Dedifferentiated amniotic fluid mesenchymal stem cell (primary cell): ENCODE results near the gene ROS1.
"Not testable (repeated sequence)": the region's sequence is repeated elsewhere in the genome, so short reads cannot be mapped to it uniquely, and the experiment has no call there.

ENCODE experiments used
- DNase-seq: peaks from one replicate; pipeline ENCODE4 v3.0.0-alpha.2; 2016; ENCODE audit errors: extremely low spot score

The ROS1 gene

GRCh38 chr6:117384659-117385058 lies 41.1 kb downstream of the ROS1 start:
- no peak for DNase-seq

DNA sequence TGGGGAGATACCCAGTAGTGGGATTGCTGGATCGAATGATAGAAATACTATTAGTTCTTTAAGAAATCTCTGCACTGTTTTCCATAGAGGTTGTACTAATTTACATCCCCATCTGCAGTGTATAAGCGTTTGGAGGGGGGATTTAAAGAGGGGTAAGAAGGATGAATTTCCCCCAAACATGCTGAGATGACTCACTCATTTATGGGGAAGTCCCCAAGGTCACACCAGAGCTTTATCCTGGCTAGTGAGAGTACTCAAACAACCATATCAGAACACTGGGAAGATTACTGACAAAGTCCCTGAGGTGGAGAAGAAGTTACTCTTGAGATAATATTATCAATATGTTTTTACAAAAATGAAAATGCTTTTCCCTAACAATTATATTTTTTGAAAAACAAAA lies 44.0 kb downstream of the ROS1 start:
- no peak for DNase-seq

GRCh38 chr6:117380298-117380697 lies 45.4 kb downstream of the ROS1 start:
- no peak for DNase-seq

DNA sequence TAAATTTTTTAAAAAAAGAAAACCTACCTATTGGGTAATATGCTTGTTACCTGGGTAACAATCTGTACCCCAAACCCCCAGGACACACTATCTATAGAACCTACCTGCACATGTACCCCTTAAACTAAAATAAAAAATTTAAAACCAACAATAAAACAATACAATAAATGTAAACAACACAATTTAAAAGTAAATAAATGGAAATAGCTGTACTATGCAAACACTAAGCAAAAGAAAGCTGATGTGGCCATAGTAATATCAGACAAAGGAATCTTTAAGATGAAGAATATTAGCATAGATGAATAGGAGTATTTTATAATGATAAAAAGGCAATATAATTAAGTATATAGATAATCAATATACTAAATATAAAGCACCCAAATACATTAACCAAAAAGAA lies 50.3 kb downstream of the ROS1 start:
- no peak for DNase-seq

DNA sequence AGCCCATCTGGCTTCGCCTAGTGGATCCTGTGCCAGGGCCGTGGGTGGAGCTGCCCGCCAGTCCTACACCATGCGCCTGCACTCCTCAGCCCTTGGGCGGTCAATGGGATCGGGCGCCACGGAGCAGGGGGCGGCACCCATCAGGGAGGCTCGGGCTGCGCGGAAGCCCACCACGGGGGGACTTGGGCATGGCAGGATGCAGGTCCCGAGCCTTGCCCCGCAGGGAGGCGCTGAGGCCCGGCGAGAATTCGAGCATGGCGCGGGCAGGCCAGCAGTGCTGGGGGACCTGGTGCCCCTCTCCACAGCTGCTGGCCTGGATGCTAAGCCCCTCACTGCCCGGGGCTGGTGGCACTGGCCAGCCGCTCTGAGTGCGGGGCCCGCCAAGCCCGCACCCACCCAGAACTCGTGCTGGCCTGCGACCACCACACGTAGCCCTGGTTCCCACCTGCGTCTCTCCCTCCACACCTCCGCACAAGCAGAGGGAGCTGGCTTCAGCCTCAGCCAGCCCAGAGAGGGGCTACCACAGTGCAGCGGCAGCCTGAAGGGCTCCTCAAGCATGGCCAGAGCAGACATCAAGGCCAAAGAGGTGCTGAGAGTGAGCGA lies 52.4 kb downstream of the ROS1 start:
- no peak for DNase-seq

GRCh38 chr6:117372289-117372688 lies 53.5 kb downstream of the ROS1 start:
- not testable (repeated sequence) for DNase-seq

- no peak for DNase-seq
Measured at GRCh38 chr6:117371492-117371891, 54.2 kb downstream of the ROS1 start.

- DNase-seq: no peak
Measured at GRCh38 chr6:117359581-117359980, 66.2 kb downstream of the ROS1 start.

DNA sequence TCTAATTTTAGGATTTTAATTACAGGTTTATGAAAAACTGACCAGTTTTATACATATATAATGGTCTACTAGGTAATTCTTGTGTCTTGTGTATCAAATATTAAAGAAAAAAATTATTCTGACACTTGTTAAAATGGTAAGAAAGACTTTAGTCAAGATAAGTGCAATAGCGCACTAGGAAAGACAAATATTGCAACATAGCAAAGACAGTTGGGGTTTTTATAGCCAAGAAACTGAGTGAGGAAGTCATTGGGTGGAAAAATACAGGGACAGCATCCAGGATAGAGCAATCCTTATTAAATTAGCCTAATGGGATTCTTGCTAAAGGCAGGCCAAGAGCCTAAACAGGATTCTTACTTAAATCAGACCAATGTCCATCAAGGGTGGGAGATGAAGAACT lies 71.1 kb downstream of the ROS1 start:
- no peak for DNase-seq

DNA sequence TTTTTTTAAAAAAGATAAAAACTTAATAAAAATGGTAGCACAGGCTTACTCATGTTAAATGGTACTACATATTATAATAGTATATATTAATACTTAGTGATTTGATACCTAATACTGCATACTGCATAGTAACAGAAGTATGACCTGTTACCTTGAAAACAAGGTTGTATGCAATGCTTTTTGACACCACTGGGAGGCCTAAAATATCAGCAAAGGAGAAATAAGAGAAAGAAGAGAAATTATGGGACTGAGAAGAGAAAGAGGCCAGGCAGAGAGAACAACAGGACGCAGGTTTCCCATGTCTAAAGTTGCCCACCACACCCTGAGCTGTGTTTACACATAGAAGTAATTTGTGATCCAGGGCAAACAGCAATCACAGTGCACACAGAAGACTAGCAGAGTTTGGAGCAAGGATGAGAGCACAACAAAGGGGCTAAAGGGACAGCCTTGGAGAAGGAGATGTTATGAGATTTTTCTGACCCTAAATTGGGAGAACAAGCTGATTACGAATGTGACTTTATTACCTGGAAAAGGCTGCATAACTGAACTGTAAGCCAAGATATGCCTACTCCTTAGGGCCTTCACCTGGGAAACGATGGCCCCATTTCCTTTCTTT lies 73.2 kb downstream of the ROS1 start:
- peak; percentile 24 for DNase-seq

DNA sequence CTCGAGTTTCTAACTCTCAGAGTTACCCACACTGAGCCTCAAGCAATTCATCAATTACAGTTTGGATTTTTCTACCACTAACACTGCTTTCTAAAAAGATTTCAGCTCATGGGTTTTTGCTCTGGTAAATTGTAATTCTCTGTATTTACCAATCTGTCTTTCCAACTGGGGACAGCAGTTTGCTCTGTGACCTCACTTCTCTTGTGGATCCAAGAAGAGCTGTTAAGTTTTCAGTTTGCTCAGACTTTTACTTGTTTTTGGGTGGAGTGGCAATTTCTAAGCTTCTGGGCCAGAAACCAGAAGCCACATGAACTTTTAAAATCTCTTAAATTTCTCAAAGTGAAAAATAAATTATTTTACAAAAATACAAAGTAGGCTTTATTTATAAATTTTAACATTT lies 74.2 kb downstream of the ROS1 start:
- no peak for DNase-seq

DNA sequence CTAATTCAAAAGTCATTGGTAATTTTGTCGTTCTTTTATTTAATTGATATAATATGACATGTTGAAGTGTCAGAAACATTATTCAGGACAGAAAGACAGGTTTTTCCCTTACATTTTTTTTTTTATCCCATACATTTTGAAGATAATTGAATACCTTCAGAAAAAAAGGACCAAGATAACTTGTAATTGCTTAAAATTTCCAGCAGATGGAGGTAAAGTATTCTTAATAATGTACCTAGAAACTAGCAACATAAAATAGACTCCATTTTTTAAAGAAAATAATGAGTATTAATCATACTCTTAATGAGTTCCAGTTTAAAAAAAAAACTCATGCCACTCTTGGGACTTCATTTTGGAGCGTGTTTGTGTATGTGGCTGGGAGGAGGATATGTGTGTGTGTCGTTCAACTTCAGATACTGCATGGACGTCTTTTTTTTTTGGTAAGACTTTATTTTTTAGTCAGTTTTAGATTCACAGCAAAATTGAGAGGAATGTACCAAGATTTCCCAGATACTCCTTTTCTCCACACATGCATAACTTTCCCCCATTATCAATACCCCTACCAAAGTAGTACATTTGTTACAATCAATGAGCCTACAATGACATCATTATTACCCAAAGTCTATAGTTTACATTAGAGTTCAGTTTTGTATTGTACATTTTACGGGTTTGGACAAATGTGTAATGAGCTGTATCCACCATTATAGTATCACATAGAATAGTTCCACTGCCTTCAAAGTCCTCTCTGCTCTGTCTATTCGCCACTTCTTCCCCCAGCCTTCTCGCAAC lies 79.4 kb downstream of the ROS1 start:
- peak; percentile 77 for DNase-seq

DNA sequence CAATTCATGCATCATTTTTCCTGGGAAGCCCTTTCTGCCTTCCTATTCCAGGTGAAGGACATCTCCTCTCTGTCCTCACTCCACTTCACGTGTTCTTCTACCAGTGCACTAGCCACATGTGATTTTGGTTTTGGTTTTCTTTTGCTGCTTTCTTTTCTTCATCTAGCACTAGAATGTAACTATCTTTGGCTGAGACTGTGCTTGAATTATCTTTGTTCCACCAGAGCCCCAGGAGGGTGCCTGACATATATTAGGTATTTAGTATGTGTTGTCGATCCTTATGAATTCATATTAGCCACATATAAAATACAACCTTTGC lies 80.5 kb downstream of the ROS1 start:
- no peak for DNase-seq

DNA sequence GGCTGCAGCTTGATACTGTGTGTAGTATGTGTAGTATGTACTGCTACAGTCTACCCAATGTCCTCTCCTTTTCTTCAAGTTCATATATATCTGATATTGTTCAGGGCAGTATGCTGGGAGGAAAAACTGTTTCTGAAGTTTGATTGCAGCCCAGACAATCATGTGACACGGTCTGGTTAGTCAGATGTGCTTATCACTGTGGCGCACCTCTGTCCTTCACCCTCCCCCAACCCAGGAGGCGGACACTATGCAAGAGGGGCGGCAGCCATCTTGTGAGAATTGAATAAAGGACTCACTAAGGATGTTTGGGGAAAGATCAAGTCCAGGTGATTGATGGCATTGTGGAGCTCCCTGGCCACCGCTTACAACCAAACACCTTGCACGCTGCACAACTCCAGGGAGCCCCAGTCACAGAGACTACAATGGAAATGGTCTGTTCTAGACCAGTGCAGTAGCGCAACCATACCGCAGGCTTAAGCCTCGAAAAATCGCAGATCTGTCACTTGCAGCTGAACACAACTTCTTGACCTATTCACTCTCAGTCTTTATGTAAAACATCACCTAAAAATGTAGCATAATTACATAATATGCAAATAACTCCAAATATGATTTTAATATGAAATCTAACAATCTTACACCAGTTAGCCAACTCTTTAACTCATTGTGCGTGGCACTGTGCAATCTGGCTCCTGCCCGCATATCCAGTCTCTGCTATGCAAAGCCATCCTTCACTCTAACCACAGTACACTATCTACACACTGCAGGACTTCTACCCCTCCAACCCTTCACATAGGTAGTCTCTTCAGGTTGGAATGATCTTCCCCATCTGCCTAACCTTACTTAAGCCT lies 81.1 kb downstream of the ROS1 start:
- no peak for DNase-seq

DNA sequence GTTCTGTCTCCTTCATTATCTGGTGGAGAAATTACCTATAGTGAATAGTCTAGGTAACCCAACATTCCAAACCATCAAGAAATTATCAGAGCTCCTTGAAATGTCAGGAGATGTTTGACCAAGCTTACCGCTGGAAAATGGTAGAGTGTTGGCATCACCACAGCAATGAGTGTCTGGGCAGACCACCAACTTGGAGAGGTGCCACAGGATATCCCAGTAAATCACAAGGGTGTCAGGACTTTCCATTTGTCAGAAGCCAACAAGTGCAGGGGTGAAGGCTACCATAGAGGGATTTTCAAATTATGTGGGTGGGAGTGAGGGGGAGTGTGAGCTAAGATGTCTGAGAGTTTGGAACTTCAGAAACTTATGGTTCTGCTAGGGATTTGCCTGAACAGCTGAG lies 87.2 kb downstream of the ROS1 start:
- no peak for DNase-seq

DNA sequence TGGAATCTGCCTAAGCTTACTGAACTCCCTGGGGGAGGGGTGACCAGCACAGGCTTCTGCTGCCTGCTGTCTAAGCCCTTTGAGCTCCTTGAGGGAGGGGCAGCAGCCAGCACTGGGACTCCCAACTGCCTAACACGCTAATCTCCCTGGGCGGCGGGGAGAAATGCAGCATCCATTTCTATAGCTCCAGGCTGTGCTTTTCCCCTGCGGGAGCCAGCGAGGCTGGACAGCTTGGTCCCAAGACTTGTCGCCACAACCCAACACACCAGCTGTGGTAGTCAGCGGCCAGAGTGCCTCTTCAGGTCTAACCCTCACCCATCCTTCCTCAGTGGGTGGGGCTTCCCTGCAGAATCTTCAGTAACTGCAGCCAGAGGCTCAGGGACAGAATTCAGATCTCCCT lies 95.8 kb downstream of the ROS1 start:
- DNase-seq: no peak

DNA sequence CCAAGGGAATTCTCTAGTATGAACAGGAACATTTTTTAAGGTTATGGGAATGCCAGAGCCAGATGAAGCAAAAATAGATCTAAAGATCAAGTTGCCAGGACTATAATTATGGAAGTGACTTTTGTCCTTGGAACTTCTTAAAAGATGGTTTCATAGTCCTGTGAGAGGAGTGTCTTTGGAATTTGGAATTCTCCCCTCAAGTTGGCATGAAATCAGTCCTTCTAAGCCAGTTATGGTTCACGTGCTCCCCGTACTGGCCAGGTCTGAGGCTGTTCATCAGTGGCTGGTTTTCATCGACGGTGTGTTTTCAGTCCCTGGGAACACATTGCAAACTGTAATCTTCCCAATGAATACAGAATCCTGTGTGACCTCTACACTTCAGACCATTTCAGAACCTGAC lies 97.2 kb downstream of the ROS1 start:
- no peak for DNase-seq

- no peak for DNase-seq
Measured at GRCh38 chr6:117328005-117328389, 97.7 kb downstream of the ROS1 start.

DNA sequence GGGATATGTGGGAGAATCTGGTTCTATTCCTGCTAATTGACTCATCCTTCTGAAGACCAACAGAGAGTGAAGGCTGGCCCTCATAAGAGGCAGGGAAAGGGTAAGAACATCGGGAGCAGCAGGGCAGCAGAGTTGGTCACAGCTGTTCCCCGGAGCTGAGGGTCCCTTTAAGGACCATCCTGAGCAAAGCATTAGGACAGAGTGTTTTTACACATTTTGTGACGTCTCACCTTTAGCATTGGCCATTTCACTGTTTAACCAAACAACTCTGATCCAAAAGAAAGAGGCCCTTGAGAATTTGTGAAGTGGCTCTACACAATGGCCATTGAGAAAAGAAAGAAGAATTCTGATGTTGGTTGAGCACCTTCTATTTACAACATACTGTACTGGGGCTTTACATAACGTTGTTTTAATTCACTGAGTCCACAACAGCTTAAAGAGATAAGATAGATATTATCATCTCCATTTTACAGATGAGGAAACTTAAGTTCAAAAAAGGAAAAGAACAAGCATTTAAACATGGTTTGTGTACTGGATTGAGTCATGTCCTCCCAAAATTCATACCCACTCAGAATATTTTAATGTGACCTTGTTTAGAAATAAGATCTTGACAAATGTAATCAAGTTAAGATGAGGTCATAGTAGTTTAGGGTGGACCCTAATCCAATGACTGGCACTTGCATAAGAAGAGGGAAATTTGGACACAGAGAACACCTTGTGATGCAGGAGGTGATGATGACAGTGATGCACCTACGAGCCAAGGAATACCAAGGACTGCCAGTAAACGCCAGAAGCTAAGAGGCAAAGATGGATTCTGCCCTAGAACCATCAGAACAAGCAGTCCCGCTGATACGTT lies 98.4 kb downstream of the ROS1 start:
- DNase-seq: no peak

DNA sequence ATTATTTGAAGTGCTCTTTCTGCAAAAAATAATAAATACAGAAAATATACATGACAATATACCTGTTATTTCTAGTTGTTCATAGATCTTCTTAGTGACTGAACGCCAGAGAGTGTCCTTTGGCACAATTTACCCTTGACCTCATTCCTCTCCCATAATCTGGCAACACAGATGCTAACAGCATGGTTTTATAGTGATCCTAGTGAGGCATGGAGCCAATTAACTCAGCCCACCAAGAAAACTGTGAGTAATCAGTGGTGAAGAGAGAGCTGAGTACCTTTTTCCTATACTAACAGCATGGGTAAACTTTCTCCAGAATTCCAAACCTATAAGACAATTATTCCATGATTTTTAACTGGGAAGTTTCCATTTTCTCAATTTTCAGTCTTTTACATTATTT lies 99.3 kb downstream of the ROS1 start:
- no peak for DNase-seq

- DNase-seq: no peak
Measured at GRCh38 chr6:117317261-117317660, 108.5 kb downstream of the ROS1 start.

DNA sequence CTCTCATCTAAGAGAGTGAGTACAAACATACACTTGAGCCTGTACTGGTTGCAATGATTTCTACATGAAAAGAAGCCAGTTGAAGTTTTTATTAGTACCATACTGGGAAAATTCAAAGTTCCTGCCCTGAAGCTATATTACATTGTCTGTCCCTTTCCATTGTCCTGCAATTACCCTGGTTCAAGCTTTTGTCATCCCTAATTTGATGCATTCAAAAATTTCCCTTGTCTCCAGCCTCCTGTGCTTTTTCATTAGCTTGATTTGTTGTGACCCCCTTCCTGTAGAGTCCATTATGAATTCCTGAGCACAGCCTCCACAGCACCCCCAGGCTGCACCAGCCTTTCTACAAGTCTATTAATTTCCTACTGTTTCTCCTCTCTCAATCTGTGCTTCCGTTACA lies 114.0 kb downstream of the ROS1 start:
- DNase-seq: no peak
